Amniotic stem cell (primary cell): ENCODE data around the gene PPM1B.
"Not testable (repeated sequence)": the region's sequence is repeated elsewhere in the genome, so short reads cannot be mapped to it uniquely, and the experiment has no call there.

Experiments used
- DNase-seq: peaks from one replicate; lab custom pipeline; 2025; lab: John Stamatoyannopoulos, UW

The PPM1B gene

GRCh38 chr2:44168681-44169154, at the start of gene PPM1B:
Gene PPM1B, plus strand, starts transcription at chr2:44168875. Its CDS starts 32,325 bp downstream, at chr2:44201200.
- DNase-seq = no peak

GRCh38 chr2:44119878-44120277, 48.8 kb upstream of the PPM1B start:
- no peak for DNase-seq

- peak; percentile 73 for DNase-seq
These were observed 48.2 kb upstream of the PPM1B start for GRCh38 chr2:44120428-44120827.

- DNase-seq = no peak
These were observed 46.8 kb upstream of the PPM1B start for GRCh38 chr2:44121899-44122298.

GRCh38 chr2:44124500-44124899, 44.2 kb upstream of the PPM1B start:
- no peak for DNase-seq

GRCh38 chr2:44126106-44126797, 42.4 kb upstream of the PPM1B start:
- DNase-seq = no peak

- peak; percentile 6 for DNase-seq
These were observed 38.2 kb upstream of the PPM1B start for GRCh38 chr2:44130441-44130840.

GRCh38 chr2:44131177-44131576, 37.5 kb upstream of the PPM1B start:
- no peak for DNase-seq

GRCh38 chr2:44133602-44134001, 35.1 kb upstream of the PPM1B start:
- not testable (repeated sequence) for DNase-seq

GRCh38 chr2:44134848-44135247, 33.8 kb upstream of the PPM1B start:
- no peak for DNase-seq

- no peak for DNase-seq
These were observed 33.4 kb upstream of the PPM1B start for GRCh38 chr2:44135296-44135695.

GRCh38 chr2:44135771-44136170, 32.9 kb upstream of the PPM1B start:
- DNase-seq = peak; percentile 2

- DNase-seq = peak; percentile 25
These were observed 32.4 kb upstream of the PPM1B start for GRCh38 chr2:44136252-44136651.

GRCh38 chr2:44137048-44137447, 31.6 kb upstream of the PPM1B start:
- no peak for DNase-seq

- DNase-seq = no peak
These were observed 30.7 kb upstream of the PPM1B start for GRCh38 chr2:44137872-44138551.

- no peak for DNase-seq
These were observed 28.9 kb upstream of the PPM1B start for GRCh38 chr2:44139741-44140140.

GRCh38 chr2:44142306-44142705, 26.4 kb upstream of the PPM1B start:
- no peak for DNase-seq

GRCh38 chr2:44143701-44144100, 25.0 kb upstream of the PPM1B start:
- no peak for DNase-seq

GRCh38 chr2:44148999-44149398, 19.7 kb upstream of the PPM1B start:
- no peak for DNase-seq

GRCh38 chr2:44150473-44150872, 18.2 kb upstream of the PPM1B start:
- DNase-seq = no peak

- no peak for DNase-seq
These were observed 15.6 kb upstream of the PPM1B start for GRCh38 chr2:44152865-44153669.

GRCh38 chr2:44155666-44156446, 12.8 kb upstream of the PPM1B start:
- no peak for DNase-seq
